Measurements from ENCODE around the gene SRSF11. TPM values are rescaled to one million over a fixed set of nuclear protein-coding genes. Genes with fewer than 3 reads are reported as not detected.

The SRSF11 gene
- total RNA-seq, 4 donors from 2014 or later: 179 to 306 (median 204) TPM

GRCh38 chr1:70256664-70257063, 35.5 kb downstream of the SRSF11 start:
- TF ChIP-seq POLR2A (IDR thresholded peaks at IDR 0.05) (no peak), CTCF (IDR thresholded peaks at IDR 0.05) (no peak), EP300 (IDR thresholded peaks at IDR 0.05) (no peak)
- WGBS, 2 donors: 86 to 88% methylated on average over 1 of the region's 1 CpG
- H3K4me3 ChIP-seq: no peak overlapping the region
- H3K27me3 ChIP-seq: no peaks in the 10 kb centered on the region
- H3K27ac ChIP-seq: no peak overlapping the region
- H3K9me3 ChIP-seq: no peaks in the 10 kb centered on the region
- no peak for DNase-seq (ENCODE audit: low spot score in 2 of 2)
- H3K4me1 ChIP-seq: no peaks in the 10 kb centered on the region
- H3K36me3 ChIP-seq: peaks cover 0 to 16% (median 2%) of the 10 kb centered on the region in 3 donors

- WGBS, 2 donors: 80 to 90% methylated on average over 7 of the region's 7 CpGs
- TF ChIP-seq CTCF (IDR thresholded peaks at IDR 0.05) (no peak), EP300 (IDR thresholded peaks at IDR 0.05) (no peak), POLR2A (IDR thresholded peaks at IDR 0.05) (no peak)
- Histone ChIP-seq H3K4me3 (no peak overlapping the region), H3K27me3 (no peaks in the 10 kb centered on the region), H3K36me3 (peaks cover 0 to 49% (median 0%) of the 10 kb centered on the region in 3 donors), H3K27ac (no peak overlapping the region), H3K4me1 (no peaks in the 10 kb centered on the region), H3K9me3 (peaks cover 0 to 12% (median 0%) of the 10 kb centered on the region in 4 donors)
- DNase-seq (ENCODE audit: low spot score in 2 of 2): no peak
Observed at GRCh38 chr1:70264839-70265238, 43.7 kb downstream of the SRSF11 start.

- Histone ChIP-seq H3K27me3 (no peaks in the 10 kb centered on the region), H3K9me3 (peaks cover 0 to 12% (median 0%) of the 10 kb centered on the region in 4 donors), H3K4me3 (no peak overlapping the region), H3K27ac (no peak overlapping the region), H3K4me1 (no peaks in the 10 kb centered on the region), H3K36me3 (peaks cover 0 to 60% (median 0%) of the 10 kb centered on the region in 3 donors)
- DNase-seq (ENCODE audit: low spot score in 2 of 2): no peak
- WGBS, 2 donors: 82 to 86% methylated on average over 1 of the region's 1 CpG
- TF ChIP-seq EP300 (IDR thresholded peaks at IDR 0.05) (no peak), POLR2A (IDR thresholded peaks at IDR 0.05) (no peak), CTCF (IDR thresholded peaks at IDR 0.05) (no peak)
Observed at GRCh38 chr1:70265946-70266345, 44.8 kb downstream of the SRSF11 start.

GRCh38 chr1:70277875-70278274, 56.7 kb downstream of the SRSF11 start:
- 89 to 94% methylated on average over 5 of the region's 5 CpGs for WGBS, 2 donors
- no peak overlapping the region for H3K4me3 ChIP-seq

GRCh38 chr1:70278710-70279109, 57.5 kb downstream of the SRSF11 start:
- peaks cover 0 to 48% (median 0%) of the 10 kb centered on the region in 3 donors for H3K36me3 ChIP-seq
- H3K4me3 ChIP-seq: no peak overlapping the region
- 88 to 92% methylated on average over 1 of the region's 1 CpG for WGBS, 2 donors
- no peaks in the 10 kb centered on the region for H3K9me3 ChIP-seq
- H3K27ac ChIP-seq: no peak overlapping the region
- no peaks in the 10 kb centered on the region for H3K27me3 ChIP-seq
- DNase-seq (ENCODE audit: low spot score in 2 of 2): no peak
- H3K4me1 ChIP-seq: no peaks in the 10 kb centered on the region
- TF ChIP-seq CTCF (IDR thresholded peaks at IDR 0.05): no peak
- TF ChIP-seq EP300 (IDR thresholded peaks at IDR 0.05): no peak
- TF ChIP-seq POLR2A (IDR thresholded peaks at IDR 0.05): no peak

More at GRCh38 chr1:70277875-70278274, 56.7 kb downstream of the SRSF11 start:
- Histone ChIP-seq H3K27ac (no peak overlapping the region), H3K9me3 (no peaks in the 10 kb centered on the region), H3K4me1 (no peaks in the 10 kb centered on the region), H3K27me3 (no peaks in the 10 kb centered on the region), H3K36me3 (peaks cover 0 to 50% (median 0%) of the 10 kb centered on the region in 3 donors)
- TF ChIP-seq POLR2A (IDR thresholded peaks at IDR 0.05): no peak
- TF ChIP-seq CTCF (IDR thresholded peaks at IDR 0.05): no peak
- DNase-seq (ENCODE audit: low spot score in 2 of 2): no peak
